ENCODE data around the gene EXOC3L4. TPM values are rescaled to one million over a fixed set of nuclear protein-coding genes. Genes with fewer than 3 reads are reported as not detected.

The EXOC3L4 gene
- polyA plus RNA-seq, 1 of the 3 experiments (the other 2 are of a cell fraction), result 0.46 TPM

DNA sequence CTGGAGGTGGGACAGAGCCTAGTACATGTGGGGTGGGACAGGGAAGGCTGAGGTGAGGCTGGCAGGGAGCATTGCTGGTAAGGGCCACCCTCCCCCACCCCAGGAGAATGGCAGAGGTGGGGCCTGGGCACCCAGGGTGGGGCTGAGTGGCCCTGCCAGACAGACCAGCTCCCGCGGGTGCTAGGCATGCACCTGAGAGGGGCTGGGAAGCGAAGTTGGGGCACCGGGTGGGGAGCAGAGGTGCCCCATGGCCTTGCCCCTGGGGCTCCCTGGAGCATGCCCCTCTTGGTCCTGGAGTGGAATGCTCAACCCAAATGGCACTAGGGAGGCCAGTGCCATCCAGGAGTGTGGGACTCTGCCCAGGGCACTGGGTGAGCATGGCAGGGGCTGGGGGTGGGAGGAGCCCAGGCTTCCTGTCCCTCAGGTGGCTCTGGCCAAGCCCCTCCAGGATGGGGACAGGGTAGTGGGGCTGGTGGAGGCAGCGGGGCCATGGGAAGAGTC, 30.0 kb downstream of the EXOC3L4 start:
- Histone ChIP-seq H3K79me2 (ENCODE audit: insufficient read depth) (no peaks in the 10 kb centered on the region), H3K4me1 (ENCODE audit: control insufficient read depth in 1 of 2, insufficient read depth in 2 of 2, low read depth in 1 of 2, low read length in 1 of 2) (peaks cover 27 to 38% of the 10 kb centered on the region in 2 experiments), H3K9me3 (no peaks in the 10 kb centered on the region), H3F3A (replicated peaks; ENCODE audit: insufficient read depth) (peaks cover 9% of the 10 kb centered on the region), H3K27me3 (ENCODE audit: insufficient read depth) (no peaks in the 10 kb centered on the region), H2AFZ (ENCODE audit: low read depth) (no peak overlapping the region), H3K36me3 (replicated peaks in 1 of 2; ENCODE audit: control insufficient read depth in 1 of 2, insufficient read depth in 2 of 2, low read length in 1 of 2) (no peaks in the 10 kb centered on the region), H4K20me1 (ENCODE audit: insufficient read depth) (no peaks in the 10 kb centered on the region), H3K9ac (no peak overlapping the region), H3K4me2 (no peak overlapping the region), H3K9me2 (no peaks in the 10 kb centered on the region), H3K4me3 (ENCODE audit: low read depth in 2 of 2, low read length in 1 of 2) (no peak overlapping the region), H3K27ac (ENCODE audit: low read depth in 2 of 2, low read length in 1 of 2) (no peak overlapping the region)
- WGBS (ENCODE audit: low lambda C conversion rate), result 100% methylated on average over 1 of the region's 5 CpGs
- no peak for DNase-seq
- ChIA-PET POLR2A (no interaction called here), CTCF (interaction anchor here (1.1 to 8.9 kb wide), 3 partner anchors 13 to 19 kb away, joined by 3 to 132 read pairs (median 4); no protein-coding TSS in a partner anchor)
- TF ChIP-seq FOSL2 (IDR thresholded peaks at IDR 0.05; ENCODE audit: borderline replicate concordance, low read depth) (no peak), GABPA (IDR thresholded peaks at IDR 0.05; ENCODE audit: low read depth) (no peak), TEAD4 (IDR thresholded peaks at IDR 0.05; ENCODE audit: borderline replicate concordance, insufficient read depth) (no peak), FOXM1 (IDR thresholded peaks at IDR 0.05; ENCODE audit: low read depth) (no peak), POLR2AphosphoS5 (IDR thresholded peaks at IDR 0.05; ENCODE audit: low read depth, low read length) (no peak), ELF1 (IDR thresholded peaks at IDR 0.05) (no peak), MXI1 (IDR thresholded peaks at IDR 0.05; ENCODE audit: low read depth, low read length) (no peak), TAF1 (IDR thresholded peaks at IDR 0.05; ENCODE audit: borderline replicate concordance, low read depth, low read length) (no peak), MEF2A (IDR thresholded peaks at IDR 0.05; ENCODE audit: borderline replicate concordance, low read depth) (no peak), FOXJ3 (CRISPR knock-in tag; IDR thresholded peaks at IDR 0.05) (no peak), EZH2phosphoT487 (IDR thresholded peaks at IDR 0.05; ENCODE audit: borderline replicate concordance, low read depth) (no peak), JUND (IDR thresholded peaks at IDR 0.05) (no peak)
- TF ChIP-seq, protein P1, sequence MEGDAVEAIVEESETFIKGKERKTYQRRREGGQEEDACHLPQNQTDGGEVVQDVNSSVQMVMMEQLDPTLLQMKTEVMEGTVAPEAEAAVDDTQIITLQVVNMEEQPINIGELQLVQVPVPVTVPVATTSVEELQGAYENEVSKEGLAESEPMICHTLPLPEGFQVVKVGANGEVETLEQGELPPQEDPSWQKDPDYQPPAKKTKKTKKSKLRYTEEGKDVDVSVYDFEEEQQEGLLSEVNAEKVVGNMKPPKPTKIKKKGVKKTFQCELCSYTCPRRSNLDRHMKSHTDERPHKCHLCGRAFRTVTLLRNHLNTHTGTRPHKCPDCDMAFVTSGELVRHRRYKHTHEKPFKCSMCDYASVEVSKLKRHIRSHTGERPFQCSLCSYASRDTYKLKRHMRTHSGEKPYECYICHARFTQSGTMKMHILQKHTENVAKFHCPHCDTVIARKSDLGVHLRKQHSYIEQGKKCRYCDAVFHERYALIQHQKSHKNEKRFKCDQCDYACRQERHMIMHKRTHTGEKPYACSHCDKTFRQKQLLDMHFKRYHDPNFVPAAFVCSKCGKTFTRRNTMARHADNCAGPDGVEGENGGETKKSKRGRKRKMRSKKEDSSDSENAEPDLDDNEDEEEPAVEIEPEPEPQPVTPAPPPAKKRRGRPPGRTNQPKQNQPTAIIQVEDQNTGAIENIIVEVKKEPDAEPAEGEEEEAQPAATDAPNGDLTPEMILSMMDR (IDR thresholded peaks at IDR 0.05), result no peak
- TF ChIP-seq, protein P2, sequence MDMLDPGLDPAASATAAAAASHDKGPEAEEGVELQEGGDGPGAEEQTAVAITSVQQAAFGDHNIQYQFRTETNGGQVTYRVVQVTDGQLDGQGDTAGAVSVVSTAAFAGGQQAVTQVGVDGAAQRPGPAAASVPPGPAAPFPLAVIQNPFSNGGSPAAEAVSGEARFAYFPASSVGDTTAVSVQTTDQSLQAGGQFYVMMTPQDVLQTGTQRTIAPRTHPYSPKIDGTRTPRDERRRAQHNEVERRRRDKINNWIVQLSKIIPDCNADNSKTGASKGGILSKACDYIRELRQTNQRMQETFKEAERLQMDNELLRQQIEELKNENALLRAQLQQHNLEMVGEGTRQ (IDR thresholded peaks at IDR 0.05; ENCODE audit: borderline replicate concordance, low read depth, low read length), result no peak

Measured in SK-N-SH (cell line).